H9 (cell line): ENCODE data around the gene SCN4A. TPM values are rescaled to one million over a fixed set of nuclear protein-coding genes. Genes with fewer than 3 reads are reported as not detected.
A peak's percentile ranks its signal among the peaks of the same experiment; 100 is the strongest.

Experiments
- DNase-seq: peaks from one replicate; pipeline ENCODE4 v3.0.0-alpha.2; 2017
- H2AFZ ChIP-seq: one replicate; pipeline ENCODE4 v1.6.1; 2013; ENCODE audit warnings: mild to moderate bottlenecking, low read length, control low read depth, moderate library complexity
- H2AK5ac ChIP-seq: 2 replicates; pipeline ENCODE4 v1.6.1; 2013; ENCODE audit warnings: low read length, control low read depth, mixed read lengths; ENCODE audit not compliant: insufficient read length
- H2BK120ac ChIP-seq: one replicate; pipeline ENCODE4 v1.6.1; 2013; ENCODE audit warnings: low read depth, mild to moderate bottlenecking, low read length, control low read depth, inconsistent platforms; ENCODE audit not compliant: poor library complexity, severe bottlenecking
- H2BK12ac ChIP-seq: 2 replicates; pipeline ENCODE4 v1.6.1; 2013; ENCODE audit warnings: low read length, control low read depth, mixed read lengths, low read depth; ENCODE audit not compliant: insufficient read length
- H2BK15ac ChIP-seq: 2 replicates; pipeline ENCODE4 v1.6.1; 2013; ENCODE audit warnings: low read depth, low read length, control low read depth
- H2BK20ac ChIP-seq: one replicate; pipeline ENCODE4 v1.6.1; 2013; ENCODE audit warnings: low read depth, mild to moderate bottlenecking, low read length, control low read depth, inconsistent platforms; ENCODE audit not compliant: poor library complexity, severe bottlenecking
- H2BK5ac ChIP-seq: 2 replicates; pipeline ENCODE4 v1.6.1; 2013; ENCODE audit warnings: low read length, control low read depth, mixed read lengths; ENCODE audit not compliant: insufficient read length
- H3K14ac ChIP-seq: 2 replicates; pipeline ENCODE4 v1.6.1; 2013; ENCODE audit warnings: low read length, control low read depth; ENCODE audit not compliant: insufficient read depth
- H3K18ac ChIP-seq: 2 replicates; pipeline ENCODE4 v1.6.1; 2013; ENCODE audit warnings: low read depth, mild to moderate bottlenecking, mixed read lengths, low read length, control low read depth; ENCODE audit not compliant: insufficient read length
- H3K23ac ChIP-seq: 2 replicates; pipeline ENCODE4 v1.6.1; 2013; ENCODE audit warnings: low read length, control low read depth, mixed read lengths, low read depth; ENCODE audit not compliant: insufficient read length
- H3K23me2 ChIP-seq: 2 replicates; pipeline ENCODE4 v1.6.1; 2013; ENCODE audit warnings: low read depth, mild to moderate bottlenecking, mixed read lengths, low read length, control low read depth; ENCODE audit not compliant: insufficient read length, poor library complexity, severe bottlenecking
- H3K27ac ChIP-seq: 2 replicates; pipeline ENCODE4 v1.5.1; 2013; ENCODE audit warnings: low read length, control low read depth, mixed read lengths, low read depth; ENCODE audit not compliant: insufficient read length
- H3K27me3 ChIP-seq: 2 replicates; pipeline ENCODE4 v1.6.1; 2013; ENCODE audit warnings: low read length, control low read depth, inconsistent platforms; ENCODE audit not compliant: insufficient read depth
- H3K4ac ChIP-seq: 2 replicates; pipeline ENCODE4 v1.6.1; 2013; ENCODE audit warnings: low read depth, mild to moderate bottlenecking, control low read depth, inconsistent platforms, low read length, moderate library complexity
- H3K4me1 ChIP-seq: 2 replicates; pipeline ENCODE4 v1.6.1; 2013; ENCODE audit warnings: low read length, control low read depth, inconsistent platforms; ENCODE audit not compliant: insufficient read depth
- H3K4me2 ChIP-seq: 2 replicates; pipeline ENCODE4 v1.6.1; 2013; ENCODE audit warnings: low read length, control low read depth, mixed read lengths; ENCODE audit not compliant: insufficient read length, insufficient read depth
- H3K56ac ChIP-seq: 2 replicates; pipeline ENCODE4 v1.6.1; 2013; ENCODE audit warnings: low read depth, mild to moderate bottlenecking, mixed read lengths, low read length, control low read depth; ENCODE audit not compliant: insufficient read length
- H3K79me1 ChIP-seq: 2 replicates; pipeline ENCODE4 v1.6.1; 2013; ENCODE audit warnings: low read depth, mild to moderate bottlenecking, moderate library complexity, low read length, control low read depth, inconsistent platforms; ENCODE audit not compliant: insufficient read depth, poor library complexity, severe bottlenecking
- H3K79me2 ChIP-seq: 2 replicates; pipeline ENCODE4 v1.6.1; 2013; ENCODE audit warnings: low read length, control low read depth, inconsistent platforms; ENCODE audit not compliant: insufficient read depth
- H3K9ac ChIP-seq: 2 replicates; pipeline ENCODE4 v1.6.1; 2013; ENCODE audit warnings: low read length, control low read depth, mixed read lengths; ENCODE audit not compliant: insufficient read length; ENCODE audit errors: extremely low read depth
- H3K9me3 ChIP-seq: one replicate; pipeline ENCODE4 v1.6.1; 2013; ENCODE audit warnings: low read depth, low read length, inconsistent platforms; ENCODE audit not compliant: control insufficient read depth
- H3T11ph ChIP-seq: one replicate; pipeline ENCODE4 v1.6.1; 2013; ENCODE audit warnings: mild to moderate bottlenecking, low read length, control low read depth, inconsistent platforms
- H4K20me1 ChIP-seq: one replicate; pipeline ENCODE4 v1.6.1; 2013; ENCODE audit not compliant: control insufficient read depth, insufficient read length, insufficient read depth
- H4K5ac ChIP-seq: 2 replicates; pipeline ENCODE4 v1.6.1; 2013; ENCODE audit warnings: low read depth, mild to moderate bottlenecking, mixed read lengths, low read length, control low read depth; ENCODE audit not compliant: insufficient read length
- H4K8ac ChIP-seq: replicated peaks from 2 replicates; pipeline ENCODE4 v1.6.1; 2013; ENCODE audit warnings: low read length, control low read depth, mixed read lengths, low read depth; ENCODE audit not compliant: insufficient read length
- H4K91ac ChIP-seq: 2 replicates; pipeline ENCODE4 v1.6.1; 2013; ENCODE audit warnings: low read depth, mild to moderate bottlenecking, moderate library complexity, mixed read lengths, low read length, control low read depth; ENCODE audit not compliant: insufficient read length
- H3K27ac Mint-ChIP-seq, 3 experiments: 2 replicates in 2 of 3; 3 replicates in 1 of 3; pipeline ENCODE4 v1.8.0; 2020 to 2021; ENCODE audit warnings: mixed read lengths in 3 of 3, mild to moderate bottlenecking in 1 of 3, moderate library complexity in 1 of 3
- H3K27me3 Mint-ChIP-seq: 2 replicates; pipeline ENCODE4 v1.8.0; 2021; ENCODE audit warnings: low read depth, mild to moderate bottlenecking, moderate library complexity, mixed read lengths
- H3K36me3 Mint-ChIP-seq, 3 experiments: 2 replicates in 2 of 3; 3 replicates in 1 of 3; pipeline ENCODE4 v1.8.0; 2020 to 2021; ENCODE audit warnings: low read depth in 3 of 3, mixed read lengths in 3 of 3; ENCODE audit not compliant: insufficient read depth in 1 of 3
- H3K4me1 Mint-ChIP-seq, 2 experiments: 2 replicates each; pipeline ENCODE4 v1.8.0; 2020; ENCODE audit warnings: mixed read lengths in 2 of 2
- H3K4me3 Mint-ChIP-seq, 2 experiments: 2 replicates in 1 of 2; 3 replicates in 1 of 2; pipeline ENCODE4 v1.8.0; 2020 to 2021; ENCODE audit warnings: mild to moderate bottlenecking in 2 of 2, mixed read lengths in 2 of 2, moderate library complexity in 1 of 2
- H3K9me3 Mint-ChIP-seq, 2 experiments: 2 replicates in 1 of 2; 3 replicates in 1 of 2; pipeline ENCODE4 v1.8.0; 2020; ENCODE audit warnings: mild to moderate bottlenecking in 2 of 2, mixed read lengths in 2 of 2, moderate library complexity in 1 of 2
- WGBS: extraction: QIAGEN DNeasy Blood & Tissue Kit; methylation state at CpG from one replicate; pipeline ENCODE4 v1.1.7; 2013; ENCODE audit warnings: missing lambda C conversion rate, low lambda C conversion rate, mixed read lengths; ENCODE audit not compliant: insufficient read length; ENCODE audit errors: extremely low coverage; 5-methylcytosine and 5-hydroxymethylcytosine counted together
- total RNA-seq: library from RNA; stranded (reverse); gene quantifications from 2 replicates; pipeline ENCODE4 v1.2.1, GENCODE V29; 2021
- TF ChIP-seq, protein P1 (sequence below): fragments of 200-600 bp; sonication (generic); conservative IDR thresholded peaks from 3 replicates; pipeline ENCODE4 v1.8.0; 2021; ENCODE audit warnings: antibody characterized with exemption, mild to moderate bottlenecking

SCN4A gene
- total RNA-seq, 1 experiment from 2014 or later, result 5.8 TPM

DNA sequence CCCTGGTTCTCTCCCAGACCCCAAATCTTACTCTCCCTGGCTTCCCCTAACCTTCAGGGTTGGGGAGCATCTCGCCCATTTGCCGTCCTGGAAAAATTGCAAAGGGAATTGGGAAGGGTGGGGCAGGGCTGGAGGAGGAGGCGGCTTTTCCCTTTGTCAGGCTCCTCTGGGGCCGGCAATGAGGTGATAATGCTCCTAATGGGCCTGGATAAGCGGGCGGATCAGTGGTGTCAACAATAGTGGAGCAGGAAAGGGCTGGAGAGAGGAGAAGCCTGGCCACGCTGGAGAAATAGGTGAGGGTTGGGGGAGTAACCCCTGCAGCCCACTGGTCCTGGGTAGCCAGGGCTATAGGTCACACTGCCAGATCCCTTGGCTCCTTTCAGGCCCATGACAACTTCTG, 12.3 kb downstream of the SCN4A start:
- H3K56ac ChIP-seq, result no peak overlapping the region
- H3K79me1 ChIP-seq, result no peaks in the 10 kb centered on the region
- no peak overlapping the region for H4K8ac ChIP-seq
- H3K14ac ChIP-seq, result no peak overlapping the region
- Mint-ChIP-seq H3K27ac (peak overlapping the region in 2 of 3 experiments; percentile 49 to 92; a peak in 2 of 7 replicates), H3K9me3 (no peaks in the 10 kb centered on the region; a peak in 1 of 5 replicates), H3K27me3 (peaks cover 4% of the 10 kb centered on the region), H3K4me3 (peak overlapping the region; percentile 73 to 82), H3K36me3 (peaks cover 2 to 8% (median 4%) of the 10 kb centered on the region in 3 experiments; a peak in 3 of 7 replicates), H3K4me1 (peaks cover 21 to 26% of the 10 kb centered on the region in 2 experiments)
- H3K23ac ChIP-seq, result no peak overlapping the region
- no CpG with 5 or more reads among the region's 7 CpGs for WGBS
- H3K27ac ChIP-seq, result no peak overlapping the region
- H3K4me1 ChIP-seq, result no peaks in the 10 kb centered on the region
- H3T11ph ChIP-seq, result no peak overlapping the region
- no peak overlapping the region for H2AK5ac ChIP-seq
- H2BK120ac ChIP-seq, result no peak overlapping the region
- H3K9me3 ChIP-seq, result no peaks in the 10 kb centered on the region
- peaks cover 7% of the 10 kb centered on the region for H3K23me2 ChIP-seq
- no peak overlapping the region for H3K4ac ChIP-seq
- peak; percentile 68 for DNase-seq
- no peak overlapping the region for H2BK20ac ChIP-seq
- no peaks in the 10 kb centered on the region for H3K79me2 ChIP-seq
- no peak overlapping the region for H2BK5ac ChIP-seq
- no peaks in the 10 kb centered on the region for H3K27me3 ChIP-seq
- TF ChIP-seq, protein P1, sequence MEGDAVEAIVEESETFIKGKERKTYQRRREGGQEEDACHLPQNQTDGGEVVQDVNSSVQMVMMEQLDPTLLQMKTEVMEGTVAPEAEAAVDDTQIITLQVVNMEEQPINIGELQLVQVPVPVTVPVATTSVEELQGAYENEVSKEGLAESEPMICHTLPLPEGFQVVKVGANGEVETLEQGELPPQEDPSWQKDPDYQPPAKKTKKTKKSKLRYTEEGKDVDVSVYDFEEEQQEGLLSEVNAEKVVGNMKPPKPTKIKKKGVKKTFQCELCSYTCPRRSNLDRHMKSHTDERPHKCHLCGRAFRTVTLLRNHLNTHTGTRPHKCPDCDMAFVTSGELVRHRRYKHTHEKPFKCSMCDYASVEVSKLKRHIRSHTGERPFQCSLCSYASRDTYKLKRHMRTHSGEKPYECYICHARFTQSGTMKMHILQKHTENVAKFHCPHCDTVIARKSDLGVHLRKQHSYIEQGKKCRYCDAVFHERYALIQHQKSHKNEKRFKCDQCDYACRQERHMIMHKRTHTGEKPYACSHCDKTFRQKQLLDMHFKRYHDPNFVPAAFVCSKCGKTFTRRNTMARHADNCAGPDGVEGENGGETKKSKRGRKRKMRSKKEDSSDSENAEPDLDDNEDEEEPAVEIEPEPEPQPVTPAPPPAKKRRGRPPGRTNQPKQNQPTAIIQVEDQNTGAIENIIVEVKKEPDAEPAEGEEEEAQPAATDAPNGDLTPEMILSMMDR, result no peak
- no peak overlapping the region for H2BK15ac ChIP-seq
- no peak overlapping the region for H4K91ac ChIP-seq
- peak overlapping the region; percentile 80 for H3K4me2 ChIP-seq
- no peak overlapping the region for H3K9ac ChIP-seq
- no peak overlapping the region for H2AFZ ChIP-seq
- H3K18ac ChIP-seq, result no peak overlapping the region
- no peak overlapping the region for H2BK12ac ChIP-seq
- H4K20me1 ChIP-seq, result no peaks in the 10 kb centered on the region
- no peak overlapping the region for H4K5ac ChIP-seq
